HG02763 (cell line): Measurements from ENCODE around the gene SPTB.

Experiments used
- ATAC-seq: cut with Tn5 transposase; IDR thresholded peaks from one replicate; pipeline ENCODE4 v1.9.1; 2021; ENCODE audit warnings: mild to moderate bottlenecking, moderate library complexity; ENCODE audit not compliant: unreplicated experiment

The SPTB gene

DNA sequence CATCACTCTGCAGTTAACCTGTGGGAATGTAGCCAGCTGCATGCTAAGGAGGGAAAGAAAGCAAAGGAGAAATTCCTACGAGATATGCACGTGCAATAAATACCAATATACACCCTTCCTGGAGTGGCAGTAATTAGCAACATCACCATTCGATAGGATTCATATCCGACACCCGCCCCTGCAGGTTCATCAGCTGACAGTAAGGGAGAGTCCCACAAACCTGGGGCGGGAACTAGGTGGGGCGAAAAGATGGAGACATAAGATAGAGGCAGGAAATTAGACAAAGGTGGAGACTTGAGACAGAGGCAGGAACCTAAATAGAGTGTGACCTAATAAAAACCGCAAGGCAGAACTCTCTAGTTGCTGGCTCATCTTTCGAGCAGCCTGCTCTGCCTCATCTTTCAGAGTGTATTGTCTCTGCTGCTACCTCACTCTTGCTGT is 123.9 kb downstream of the SPTB start:
- no peak for ATAC-seq

DNA sequence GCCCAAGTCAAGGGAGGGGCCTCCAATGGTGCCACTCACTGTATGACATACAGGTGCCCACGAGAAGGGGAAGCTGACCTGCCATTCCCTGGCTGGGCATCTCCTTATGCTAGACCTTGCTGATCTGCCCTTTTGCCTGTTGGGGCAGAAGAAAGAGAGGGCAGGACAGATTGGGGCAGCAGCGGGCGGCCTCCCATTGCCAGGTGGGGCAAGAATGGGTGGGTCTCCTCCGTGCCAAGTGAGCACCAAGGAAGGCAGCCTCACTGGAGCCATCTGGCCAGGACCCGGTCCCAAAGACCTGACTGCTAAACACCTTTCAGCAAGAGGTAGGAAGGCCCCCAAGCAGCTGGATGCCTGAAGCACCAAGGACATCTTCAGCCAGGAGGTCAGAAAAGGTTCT is 125.0 kb downstream of the SPTB start:
- no peak for ATAC-seq

DNA sequence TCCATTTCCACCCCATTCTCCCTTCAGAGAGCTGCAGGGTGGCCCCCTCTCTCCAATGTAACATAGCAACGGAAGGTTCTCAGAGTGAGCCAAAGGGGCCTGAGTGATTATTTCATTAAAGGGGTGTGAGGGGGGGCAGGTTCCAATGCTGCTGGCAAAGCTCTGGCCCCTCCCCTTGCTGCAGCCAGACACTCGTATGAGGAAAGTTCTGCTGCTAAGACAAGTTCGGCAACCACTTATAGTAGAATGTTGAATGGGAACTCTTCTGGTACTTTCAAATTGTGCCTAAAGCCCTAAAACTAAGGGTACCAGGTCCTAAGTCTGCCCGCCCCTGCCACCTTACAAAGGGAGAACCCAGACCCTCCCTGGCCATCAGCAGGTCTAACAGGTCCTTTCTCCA is 125.7 kb downstream of the SPTB start:
- no peak for ATAC-seq

DNA sequence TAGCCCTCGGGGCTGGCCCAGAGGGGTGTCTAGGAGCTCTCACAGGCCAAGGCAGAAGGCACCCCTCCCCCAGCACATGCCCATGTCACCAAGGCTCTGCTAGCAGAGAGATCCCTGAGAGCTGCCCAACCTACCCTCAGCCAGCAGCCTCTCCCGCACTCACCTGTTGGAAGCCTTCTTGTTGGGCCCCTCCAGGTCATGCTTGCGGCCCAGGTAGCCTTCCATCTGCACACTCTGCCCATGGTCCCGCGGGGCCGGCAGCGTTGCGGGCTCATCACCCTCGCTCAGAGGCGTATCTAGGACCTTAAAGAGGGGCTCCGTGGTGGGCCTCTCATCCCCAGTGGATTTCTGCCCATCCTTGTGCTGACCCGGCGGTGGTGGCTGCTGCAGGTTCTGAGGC is 126.3 kb downstream of the SPTB start:
- ATAC-seq: no peak

DNA sequence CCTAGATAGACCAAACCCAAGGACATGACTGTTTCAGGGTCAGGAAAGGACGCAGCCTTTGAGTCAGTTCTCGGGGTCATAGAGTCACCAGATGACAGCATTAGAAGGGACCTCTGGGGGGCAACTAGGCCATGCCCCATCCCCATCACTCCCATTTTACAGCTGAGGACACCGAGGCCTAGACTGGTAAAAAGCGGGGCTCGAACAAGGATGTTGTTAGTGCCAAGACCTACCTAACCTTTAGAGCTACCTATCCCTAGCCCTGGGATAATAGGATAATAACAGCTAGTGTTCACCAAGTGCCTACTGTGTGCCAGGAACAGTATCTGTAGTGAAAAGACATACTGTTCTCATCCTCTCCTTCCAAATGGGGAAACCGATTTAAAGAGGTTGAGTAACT is 126.8 kb downstream of the SPTB start:
- no peak for ATAC-seq

DNA sequence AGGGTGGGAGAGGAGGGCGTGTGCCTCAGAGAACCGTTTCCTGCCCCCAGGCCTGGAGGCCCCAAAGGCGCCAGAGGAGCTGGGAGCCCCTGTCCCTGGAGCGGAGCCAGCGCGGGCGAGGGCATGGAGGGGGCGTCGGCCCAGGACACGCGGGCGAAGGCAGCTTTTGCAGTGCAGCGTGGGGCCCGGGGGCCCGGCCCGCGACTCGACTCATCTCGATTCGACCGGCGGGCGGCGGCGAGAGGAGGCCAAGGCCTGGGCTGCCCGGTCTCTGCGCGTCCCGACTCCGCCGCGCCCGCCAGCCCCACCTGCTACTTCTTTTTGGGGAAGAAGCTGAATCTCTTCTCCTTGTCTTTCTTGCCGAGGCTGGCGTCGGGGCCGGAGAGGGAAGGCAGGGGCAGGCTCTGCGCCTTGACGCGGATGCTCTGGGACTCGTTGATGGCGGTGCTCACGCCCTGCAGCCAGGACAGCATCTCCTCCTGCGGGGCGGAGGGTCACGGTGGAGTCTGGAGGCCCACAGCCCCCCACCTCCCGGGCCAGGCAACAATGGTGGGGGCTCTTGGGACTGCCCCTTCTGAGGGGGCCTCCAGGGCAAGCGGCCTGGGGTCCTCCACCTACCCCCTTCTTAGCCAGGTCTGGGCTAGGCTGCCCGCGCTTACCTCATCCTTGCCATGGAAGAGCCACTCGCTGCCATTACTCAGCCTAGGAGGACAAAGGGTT is 130.6 kb downstream of the SPTB start:
- no peak for ATAC-seq

DNA sequence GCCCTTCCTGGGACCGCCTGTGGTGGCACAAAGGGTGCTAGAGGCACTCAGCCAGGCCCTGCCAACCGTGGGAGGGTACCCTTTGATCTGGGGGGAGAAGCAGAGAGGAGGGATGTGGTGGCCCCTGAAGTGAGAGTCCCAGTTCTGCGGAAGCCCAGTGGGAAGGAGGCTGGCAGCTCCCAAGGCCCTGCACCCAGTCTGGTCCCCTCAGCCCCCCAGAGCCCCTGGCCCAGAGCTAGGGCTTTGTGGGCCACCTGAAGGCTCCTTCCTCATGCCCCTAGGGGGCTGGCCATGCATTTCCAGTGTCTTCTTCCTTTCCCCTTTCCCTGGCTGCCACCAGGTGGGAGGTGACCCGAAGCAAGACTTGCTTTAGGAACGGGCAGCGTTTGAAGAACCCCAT is 131.2 kb downstream of the SPTB start:
- ATAC-seq: no peak

DNA sequence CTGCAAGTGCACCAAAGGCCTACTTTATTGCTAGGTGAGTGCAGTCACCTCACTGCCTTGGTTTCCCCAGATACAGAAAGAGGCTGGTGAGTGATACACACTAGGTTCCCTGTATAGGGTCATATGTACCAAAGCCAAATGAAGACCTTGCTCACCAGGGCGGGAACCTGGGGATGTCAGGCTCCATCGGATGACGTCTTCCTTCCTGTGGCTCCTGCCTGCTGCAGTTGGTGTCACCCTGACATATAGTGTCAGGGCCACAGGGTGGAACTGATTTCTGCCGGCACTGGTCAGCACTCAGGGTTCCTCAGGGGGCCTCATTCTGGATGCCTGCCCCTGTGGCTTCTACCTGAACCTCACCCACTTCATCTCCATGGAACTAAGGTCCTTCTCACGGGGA is 132.4 kb downstream of the SPTB start:
- no peak for ATAC-seq

DNA sequence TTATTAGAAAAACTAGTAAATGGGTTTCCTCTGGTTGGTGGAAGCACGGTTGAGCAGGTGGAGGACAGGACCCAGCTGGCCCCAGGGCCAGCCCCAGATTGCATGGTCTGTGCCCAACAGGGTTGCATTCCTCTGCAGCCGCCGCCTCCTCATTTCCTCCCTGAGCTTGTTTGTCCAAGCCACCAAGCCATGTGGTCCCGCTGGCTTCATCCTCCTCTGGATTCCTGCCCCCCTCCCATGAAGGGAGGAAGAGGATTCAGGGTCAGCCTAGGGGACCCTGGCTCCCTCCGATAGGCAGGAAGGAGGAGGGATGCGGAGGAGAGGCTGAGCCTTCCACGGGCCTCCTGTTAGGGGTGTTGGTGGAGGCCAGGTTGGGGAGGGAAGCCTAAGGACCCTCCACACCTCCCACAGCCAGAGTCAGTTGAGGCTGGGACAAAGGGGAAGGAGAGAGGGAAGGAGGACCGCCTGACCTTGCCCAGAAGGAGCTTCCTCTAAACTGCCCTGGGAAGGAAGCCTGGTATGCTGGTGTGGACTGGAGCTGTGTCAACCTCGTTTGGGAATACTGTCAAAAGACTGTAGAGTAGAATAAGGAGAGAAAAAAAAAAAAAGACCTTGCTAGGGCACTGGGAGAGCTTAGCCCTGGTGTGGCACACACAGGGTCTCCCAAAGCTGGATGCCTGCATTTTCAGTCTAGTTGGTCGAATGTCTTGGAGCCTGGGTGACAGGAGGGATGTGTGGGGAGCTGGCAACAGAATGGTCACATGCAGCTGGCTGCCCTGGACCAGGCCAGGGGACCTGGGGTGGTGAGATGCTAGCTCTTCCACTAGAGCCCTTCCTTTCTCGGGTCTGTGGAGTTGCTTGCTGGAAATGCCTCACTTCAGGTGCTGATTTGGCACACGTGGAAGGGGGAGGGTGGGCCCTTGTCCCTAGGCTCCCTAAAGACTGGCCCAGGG is 133.1 kb downstream of the SPTB start:
- no peak for ATAC-seq

DNA sequence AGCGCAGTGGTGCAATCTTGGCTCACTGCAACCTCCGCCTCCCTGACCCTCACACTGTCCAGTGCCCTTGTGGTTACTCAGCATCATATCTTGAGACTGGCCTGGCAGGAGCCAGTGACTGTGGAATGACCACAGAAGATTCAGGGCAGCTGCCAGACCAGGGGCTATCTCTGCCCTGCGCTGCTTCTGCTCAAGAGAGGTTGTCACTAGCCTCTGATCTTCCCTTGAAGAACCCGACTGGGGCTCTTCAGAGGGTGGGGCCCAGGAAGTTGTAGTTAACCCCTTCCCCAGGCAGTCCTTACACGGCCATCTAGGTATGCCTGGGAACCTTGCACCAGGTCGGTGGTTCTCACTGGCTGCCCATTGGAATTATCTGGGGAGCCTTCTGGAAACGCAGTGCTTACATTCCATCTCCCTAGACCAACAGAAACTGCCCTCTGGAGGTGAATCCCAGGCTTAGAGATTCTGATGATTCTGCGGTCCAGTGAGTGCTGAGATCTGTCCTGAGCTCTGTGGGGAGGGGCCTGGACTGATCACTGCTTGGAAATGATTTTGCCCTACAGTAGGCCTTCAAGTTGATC is 134.1 kb downstream of the SPTB start:
- ATAC-seq: no peak

DNA sequence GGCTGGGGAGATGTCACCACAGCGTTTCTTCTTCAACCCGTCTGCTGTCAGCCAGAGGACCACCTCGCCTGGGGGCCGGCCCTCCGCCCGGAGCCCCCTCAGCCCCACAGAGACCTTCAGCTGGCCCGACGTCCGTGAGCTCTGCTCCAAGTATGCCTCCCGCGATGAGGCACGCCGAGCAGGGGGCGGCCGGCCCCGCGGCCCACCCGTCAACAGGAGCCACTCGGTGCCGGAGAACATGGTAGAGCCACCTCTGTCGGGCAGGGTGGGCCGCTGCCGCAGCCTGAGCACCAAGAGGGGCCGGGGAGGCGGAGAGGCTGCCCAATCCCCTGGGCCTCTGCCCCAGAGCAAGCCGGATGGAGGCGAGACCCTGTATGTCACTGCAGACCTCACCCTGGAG is 136.6 kb downstream of the SPTB start:
- ATAC-seq: no peak

DNA sequence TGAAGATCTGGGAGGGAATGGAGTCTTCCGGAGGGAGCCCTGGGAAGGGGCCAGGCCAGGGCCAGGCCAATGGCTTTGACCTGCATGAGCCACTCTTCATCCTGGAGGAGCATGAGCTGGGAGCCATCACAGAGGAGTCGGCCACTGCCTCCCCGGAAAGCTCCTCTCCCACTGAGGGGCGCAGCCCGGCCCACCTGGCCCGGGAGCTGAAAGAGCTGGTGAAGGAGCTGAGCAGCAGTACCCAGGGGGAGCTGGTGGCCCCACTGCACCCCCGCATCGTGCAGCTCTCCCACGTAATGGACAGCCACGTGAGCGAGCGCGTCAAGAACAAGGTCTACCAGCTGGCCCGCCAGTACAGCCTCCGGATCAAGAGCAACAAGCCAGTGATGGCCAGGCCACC is 137.7 kb downstream of the SPTB start:
- ATAC-seq: no peak

DNA sequence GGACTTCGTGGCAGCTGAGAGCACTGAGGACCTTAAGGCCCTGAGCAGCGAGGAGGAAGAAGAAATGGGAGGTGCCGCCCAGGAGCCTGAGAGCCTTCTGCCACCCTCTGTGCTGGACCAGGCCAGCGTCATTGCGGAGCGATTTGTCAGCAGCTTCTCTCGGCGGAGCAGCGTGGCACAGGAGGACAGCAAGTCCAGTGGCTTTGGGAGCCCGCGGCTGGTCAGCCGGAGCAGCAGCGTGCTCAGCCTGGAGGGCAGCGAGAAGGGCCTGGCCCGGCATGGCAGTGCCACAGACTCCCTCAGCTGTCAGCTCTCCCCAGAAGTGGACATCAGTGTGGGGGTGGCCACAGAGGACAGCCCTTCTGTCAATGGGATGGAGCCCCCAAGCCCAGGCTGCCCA is 138.5 kb downstream of the SPTB start:
- ATAC-seq: no peak

DNA sequence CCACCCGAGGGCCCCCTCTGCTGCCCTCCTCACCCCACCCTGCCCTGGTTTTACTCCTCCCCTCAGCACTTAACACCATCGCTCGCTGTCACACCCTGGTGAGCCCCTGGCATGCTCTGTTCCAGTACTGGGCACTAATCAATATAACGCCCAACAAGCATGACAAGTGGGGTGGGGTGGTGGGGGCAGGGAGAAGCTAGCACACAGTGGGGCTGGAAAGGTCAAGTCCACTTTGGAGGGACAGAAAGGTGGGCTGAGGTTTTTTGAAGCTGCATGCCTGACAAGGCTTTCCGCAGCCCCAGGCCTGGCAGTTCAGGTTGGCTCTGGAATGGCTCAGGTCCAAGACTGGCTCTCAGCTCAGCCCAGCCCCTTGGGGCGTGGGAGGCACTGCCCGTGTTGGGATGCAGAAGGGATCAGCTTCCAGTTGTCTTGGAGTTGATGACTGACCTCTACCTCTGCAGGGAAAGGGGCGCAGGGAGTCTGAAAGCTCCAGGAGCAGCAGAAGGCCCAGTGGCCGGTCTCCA is 141.4 kb downstream of the SPTB start:
- no peak for ATAC-seq

DNA sequence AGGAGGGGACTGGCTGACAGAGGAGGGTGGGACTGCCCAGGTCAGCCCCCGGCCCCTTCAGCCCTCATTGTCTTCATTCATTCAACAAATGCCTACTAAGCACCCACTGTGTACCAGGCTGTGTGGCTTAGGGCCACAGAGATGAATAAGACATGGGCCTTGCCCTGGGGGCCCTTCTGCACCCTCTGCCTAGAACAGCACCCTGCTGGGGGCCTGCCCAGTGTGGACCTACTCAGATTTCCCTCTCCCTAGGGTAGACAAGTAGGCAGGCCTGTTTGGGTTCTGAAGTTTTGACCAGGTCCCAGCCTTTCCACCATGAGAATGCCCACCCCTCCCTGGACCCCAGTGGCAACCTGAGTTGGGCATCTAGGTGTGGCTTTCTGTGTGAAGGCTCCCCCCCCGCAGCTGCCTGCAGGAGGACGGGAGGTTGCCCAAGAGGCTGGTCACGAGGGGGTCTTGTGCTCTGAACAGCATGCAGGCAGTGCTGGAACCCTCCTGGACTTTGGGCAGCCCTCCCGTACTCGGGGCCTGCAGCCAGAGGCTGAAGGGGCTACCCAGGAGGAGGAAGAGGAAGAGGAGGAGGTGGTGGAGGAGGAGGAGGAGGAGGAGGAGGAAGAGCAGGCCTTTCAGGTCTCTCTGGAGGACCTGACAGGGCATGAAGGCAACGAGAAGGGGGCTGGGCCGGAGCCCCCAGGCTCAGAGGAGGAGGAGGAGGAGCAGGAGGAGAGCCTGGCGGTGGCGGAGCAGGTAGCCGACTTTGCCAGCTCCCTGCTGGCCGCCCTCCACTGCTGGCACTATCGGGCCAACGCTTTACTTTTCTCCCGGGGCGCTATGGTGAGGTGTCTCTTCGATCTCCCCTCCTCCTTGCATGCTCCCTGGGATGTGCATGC is 142.1 kb downstream of the SPTB start:
- ATAC-seq: no peak

DNA sequence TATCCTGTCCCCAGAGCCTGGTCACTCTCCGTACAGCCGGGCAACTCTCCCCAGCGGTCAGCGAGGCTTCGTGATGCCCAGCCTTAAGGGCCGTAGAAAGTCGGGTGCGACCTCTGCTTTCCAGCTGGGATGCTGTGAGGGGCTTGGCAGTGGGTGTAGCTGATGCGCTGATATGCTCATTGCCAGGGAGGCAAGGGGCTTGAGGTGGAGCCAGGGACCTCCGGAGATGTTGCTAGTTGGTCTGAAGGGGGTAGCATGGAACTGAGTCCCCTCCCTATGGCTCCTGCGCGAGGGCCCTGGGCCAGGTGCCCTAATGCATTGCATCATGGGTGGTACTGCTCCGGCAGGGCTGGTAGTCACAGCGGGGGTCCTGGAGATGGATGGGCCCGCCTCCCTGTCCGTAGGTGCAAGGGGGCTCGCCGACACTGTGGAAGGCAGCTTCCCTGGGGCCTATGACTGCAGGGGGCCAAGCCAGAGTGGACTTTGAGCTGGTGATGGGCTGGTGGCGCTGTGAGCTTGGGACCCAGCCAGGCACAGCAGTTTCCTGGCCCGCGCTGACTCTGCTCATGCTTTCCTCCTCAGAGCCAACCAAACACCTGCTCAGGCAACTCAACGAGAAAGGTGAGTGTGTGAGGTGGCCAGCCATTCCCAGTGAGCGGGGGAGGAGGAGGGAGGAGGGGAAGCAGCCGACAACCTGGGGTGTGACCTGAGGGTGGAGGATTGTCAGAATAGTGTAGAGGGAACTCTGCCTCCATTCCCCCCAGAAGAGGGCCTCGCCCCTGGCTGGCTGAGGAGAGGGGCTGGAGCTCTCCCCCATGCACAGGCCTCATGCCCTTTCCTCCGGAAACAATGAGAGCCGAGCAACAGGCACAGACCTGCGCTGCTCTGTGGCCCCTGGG is 143.2 kb downstream of the SPTB start:
- no peak for ATAC-seq

DNA sequence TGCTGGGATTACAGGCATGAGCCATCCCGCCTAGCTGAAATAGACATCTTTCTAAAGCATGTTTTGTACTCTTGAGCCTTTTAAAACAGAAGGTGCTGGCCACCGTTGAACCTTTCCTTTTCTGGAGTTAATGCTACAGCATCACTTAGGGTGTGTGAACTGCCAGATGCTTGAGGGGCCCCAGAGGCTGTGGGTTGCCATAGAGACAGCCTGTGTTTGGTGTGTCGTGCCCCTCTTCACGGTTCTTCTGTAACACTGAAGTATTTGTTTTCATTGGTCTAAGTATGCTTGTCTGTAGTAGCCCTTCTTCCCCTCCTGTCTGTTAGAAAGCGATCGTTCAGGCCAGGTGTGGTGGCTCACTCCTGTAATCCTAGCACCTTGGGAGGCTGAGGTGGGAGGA is 144.7 kb downstream of the SPTB start:
- ATAC-seq: no peak

DNA sequence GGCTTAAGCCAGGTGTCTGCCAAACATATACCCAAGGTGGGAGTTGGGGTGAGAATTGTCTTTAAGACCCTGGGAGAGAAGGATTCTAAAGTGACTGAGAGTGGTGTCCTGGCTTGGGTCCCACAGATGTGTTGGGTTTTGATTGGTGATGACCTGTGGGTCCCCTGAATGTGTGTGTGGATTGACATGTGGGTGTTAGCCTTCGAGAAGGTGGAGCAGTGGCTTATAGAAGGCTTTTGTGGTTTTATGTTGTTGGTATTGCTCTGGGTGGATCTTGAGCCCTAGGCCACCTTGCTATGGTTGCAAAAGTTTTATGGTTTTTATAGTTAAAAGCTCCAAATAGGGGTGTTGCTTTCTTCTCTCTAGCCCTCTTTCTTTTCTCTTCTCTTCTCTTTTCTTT is 145.8 kb downstream of the SPTB start:
- ATAC-seq: no peak

DNA sequence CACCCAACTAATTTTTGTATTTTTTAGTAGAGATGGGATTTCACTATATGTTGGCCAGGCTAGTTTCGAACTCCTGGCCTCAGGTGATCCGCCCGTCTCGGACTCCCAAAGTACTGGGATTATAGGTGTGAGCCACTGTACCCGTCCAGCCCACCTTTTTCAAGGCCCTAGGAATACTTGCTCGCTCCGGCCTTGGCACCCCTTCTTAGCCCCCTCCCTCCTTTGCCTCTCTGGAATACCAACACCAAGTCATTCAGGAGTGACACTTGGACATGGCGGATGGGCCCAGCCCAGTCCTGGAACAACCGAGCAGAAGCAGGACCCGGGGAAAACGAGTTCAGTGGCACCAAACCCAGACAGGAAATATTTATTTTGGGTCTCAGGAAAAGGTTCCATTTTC is 146.4 kb downstream of the SPTB start:
- no peak for ATAC-seq
